Epithelial cell of esophagus (primary cell): Measurements from ENCODE around the gene SPDYE5.
A peak's percentile ranks its signal among the peaks of the same experiment; 100 is the strongest.
"Not testable (repeated sequence)": the region's sequence is repeated elsewhere in the genome, so short reads cannot be mapped to it uniquely, and the experiment has no call there.

ENCODE experiments used
- DNase-seq: peaks from one replicate; pipeline ENCODE4 v3.0.0; 2010; ENCODE audit warnings: low read depth
- H3K4me3 ChIP-seq: 2 replicates; pipeline ENCODE4 v1.5.1; 2011; ENCODE audit warnings: mild to moderate bottlenecking, low read length, control low read depth
- TF ChIP-seq, protein P1 (sequence below): IDR thresholded peaks from 2 replicates; pipeline ENCODE4 v1.5.1; 2011; ENCODE audit warnings: low read depth, mild to moderate bottlenecking, low read length, control low read depth, inconsistent platforms; ENCODE audit not compliant: insufficient read depth; ENCODE audit errors: missing control alignments

SPDYE5 gene, protein sequence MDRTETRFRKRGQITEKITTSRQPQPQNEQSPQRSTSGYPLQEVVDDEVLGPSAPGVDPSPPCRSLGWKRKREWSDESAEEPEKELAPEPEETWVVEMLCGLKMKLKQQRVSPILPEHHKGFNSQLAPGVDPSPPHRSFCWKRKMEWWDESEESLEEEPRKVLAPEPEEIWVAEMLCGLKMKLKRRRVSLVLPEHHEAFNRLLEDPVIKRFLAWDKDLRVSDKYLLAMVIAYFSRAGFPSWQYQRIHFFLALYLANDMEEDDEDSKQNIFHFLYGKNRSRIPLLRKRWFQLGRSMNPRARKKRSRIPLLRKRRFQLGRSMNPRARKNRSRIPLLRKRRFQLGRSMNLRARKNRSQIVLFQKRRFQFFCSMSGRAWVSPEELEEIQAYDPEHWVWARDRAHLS

DNA sequence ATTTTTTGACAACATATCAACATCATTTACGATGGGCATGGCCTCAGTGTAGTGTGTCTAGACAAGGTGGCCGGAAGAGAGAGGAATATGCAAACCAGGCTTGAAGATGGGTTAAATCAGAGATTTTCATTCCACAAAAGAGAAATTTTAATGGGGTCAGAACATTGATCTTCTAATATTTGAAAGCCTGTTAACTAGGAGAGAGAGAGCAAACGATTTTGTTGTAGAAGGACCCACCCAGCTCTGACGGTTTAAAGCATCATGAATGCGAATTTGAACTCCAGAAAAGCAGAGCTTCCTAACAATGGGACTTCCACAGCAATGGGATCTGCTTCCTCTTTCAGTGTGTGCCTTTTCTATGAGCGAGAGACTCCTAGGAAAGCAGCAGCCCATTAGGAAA is at the start of gene SPDYE5:
Gene SPDYE5, plus strand, starts transcription at position 301 of the 400 bp plus-strand sequence. CDS start 1,728 bp downstream, outside the sequence.
- not testable (repeated sequence) for DNase-seq, H3K4me3 ChIP-seq

DNA sequence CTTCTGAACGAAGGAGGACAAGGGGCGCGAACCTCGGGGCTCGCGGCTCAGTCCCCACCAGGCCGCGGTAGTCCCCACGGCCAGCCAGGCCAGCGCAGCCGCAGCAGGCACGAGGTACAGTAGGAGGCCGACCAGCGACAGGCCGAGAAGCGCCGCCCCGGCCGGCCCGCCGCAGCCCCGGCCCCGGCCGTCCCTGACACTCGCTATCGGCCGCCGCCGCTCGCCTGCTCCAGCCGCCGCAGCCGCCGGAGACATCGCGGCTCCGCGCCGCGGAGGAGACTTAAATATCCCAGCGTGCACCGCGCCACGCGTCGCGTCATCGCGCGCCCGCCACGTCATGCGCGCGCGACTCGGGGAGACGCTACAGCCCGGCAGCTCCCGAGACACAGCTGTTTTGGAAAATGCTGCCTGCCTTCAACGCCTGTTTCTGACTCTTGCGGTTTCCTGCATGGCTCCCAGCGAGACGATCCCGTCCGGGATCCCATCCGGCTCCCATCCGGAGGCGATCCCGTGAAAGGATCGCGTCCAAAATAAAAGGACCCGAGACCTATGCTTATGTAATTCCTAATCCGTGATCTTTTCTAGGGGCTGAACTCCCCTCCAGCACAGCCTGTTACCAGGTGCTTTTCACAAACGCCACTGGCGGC is 49.5 kb upstream of the SPDYE5 start:
- peak; percentile 16 for DNase-seq
- H3K4me3 ChIP-seq: peak overlapping the region; percentile 54

DNA sequence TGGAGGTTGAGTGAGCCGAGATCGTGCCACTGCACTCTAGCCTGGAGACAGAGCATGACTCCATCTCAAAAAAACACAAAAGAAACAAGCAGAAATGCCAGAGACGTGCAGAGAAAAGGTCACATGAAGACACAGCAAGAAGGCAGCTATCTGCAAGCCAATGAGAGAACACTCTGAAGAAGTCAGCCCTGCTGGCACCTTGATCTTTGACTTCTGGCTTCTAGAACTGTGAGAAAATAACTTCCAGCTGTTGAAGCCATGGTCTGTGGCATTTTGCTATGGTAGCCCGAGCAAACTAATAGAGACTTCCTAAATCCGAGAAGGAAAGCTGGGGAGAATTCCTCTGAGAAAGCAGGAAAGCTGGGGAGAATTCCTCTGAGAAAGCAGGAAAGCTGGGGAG is 42.2 kb upstream of the SPDYE5 start:
- H3K4me3 ChIP-seq, DNase-seq: not testable (repeated sequence)

DNA sequence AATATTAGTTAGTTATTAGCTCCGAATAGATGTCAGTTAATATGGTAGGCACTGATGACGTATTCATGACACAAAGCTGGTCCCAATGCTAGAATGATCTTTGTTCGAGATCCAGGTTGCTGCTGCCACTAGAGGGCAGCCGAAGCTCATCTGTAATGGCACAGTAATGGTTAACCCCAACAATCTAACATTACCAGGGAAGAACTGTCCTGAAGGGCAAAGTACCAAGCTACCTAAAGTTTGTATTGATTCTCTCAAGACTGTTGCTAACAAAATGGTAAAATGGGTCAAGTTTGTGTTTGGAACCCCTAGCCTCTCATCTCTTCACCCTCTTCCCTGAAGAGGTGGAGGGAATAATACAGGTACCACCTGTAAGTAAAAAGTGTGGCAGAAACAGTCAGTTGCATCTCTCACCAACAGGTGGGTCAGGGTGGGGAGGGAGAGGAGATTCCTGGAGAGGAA is 39.6 kb upstream of the SPDYE5 start:
- not testable (repeated sequence) for H3K4me3 ChIP-seq, DNase-seq
- TF ChIP-seq, protein P1, sequence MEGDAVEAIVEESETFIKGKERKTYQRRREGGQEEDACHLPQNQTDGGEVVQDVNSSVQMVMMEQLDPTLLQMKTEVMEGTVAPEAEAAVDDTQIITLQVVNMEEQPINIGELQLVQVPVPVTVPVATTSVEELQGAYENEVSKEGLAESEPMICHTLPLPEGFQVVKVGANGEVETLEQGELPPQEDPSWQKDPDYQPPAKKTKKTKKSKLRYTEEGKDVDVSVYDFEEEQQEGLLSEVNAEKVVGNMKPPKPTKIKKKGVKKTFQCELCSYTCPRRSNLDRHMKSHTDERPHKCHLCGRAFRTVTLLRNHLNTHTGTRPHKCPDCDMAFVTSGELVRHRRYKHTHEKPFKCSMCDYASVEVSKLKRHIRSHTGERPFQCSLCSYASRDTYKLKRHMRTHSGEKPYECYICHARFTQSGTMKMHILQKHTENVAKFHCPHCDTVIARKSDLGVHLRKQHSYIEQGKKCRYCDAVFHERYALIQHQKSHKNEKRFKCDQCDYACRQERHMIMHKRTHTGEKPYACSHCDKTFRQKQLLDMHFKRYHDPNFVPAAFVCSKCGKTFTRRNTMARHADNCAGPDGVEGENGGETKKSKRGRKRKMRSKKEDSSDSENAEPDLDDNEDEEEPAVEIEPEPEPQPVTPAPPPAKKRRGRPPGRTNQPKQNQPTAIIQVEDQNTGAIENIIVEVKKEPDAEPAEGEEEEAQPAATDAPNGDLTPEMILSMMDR: peak; percentile 41

DNA sequence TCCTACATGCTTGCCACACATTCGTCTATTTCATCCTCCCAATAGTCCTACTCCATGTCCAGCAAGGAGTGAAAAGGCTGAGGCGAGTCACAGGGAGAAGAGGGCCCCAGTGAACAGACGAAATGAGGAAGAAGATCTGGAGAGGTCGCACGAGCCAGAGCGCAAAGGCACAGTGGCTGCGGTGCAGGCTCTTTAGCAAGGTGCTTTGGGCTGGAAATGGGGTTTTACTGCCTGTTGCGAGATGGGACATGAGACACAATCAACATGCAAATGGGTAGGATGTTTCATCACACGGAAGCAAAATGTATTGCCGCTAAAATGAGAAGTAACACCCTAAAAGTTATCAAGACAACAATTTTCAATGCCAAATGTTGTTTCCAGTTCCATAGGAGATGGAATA is 35.7 kb upstream of the SPDYE5 start:
- not testable (repeated sequence) for H3K4me3 ChIP-seq, DNase-seq

DNA sequence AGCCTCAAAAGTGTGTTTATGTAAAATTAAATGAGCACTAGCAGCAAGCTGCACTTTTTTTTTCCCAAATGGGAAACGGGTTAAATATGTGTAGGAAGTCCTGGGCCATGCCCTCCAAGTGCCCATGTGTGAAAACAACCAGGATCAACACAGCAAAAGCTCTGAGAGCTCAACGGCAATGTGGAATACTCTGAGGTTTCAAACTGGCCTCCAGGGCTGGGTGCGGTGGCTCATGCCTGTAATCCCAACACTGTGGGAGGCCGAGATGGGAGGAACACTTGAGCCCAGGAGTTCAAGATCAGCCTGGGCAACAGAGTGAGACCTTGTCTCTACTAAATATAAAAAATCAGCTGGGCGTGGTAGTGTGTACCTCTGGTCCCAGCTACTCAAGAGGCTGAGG is 34.1 kb upstream of the SPDYE5 start:
- not testable (repeated sequence) for H3K4me3 ChIP-seq, DNase-seq

DNA sequence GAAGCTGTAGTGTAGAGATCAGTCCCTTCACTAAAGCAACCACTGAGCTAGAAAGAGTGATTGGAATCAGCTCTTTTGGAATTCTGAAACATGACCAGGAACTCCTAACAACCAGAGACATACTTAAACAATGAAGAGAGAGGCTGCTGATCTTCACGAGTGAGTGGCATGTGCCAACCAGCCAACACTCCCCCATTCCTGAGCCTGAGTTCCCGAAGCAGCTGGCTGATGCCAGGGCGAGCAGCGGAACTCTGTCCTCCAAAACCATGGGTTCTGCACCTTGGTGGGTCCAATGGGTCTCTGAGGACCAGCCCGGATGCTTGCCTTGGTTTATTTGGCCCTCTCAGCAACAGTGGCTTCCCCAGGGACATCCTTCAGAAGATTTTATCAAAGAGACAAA is 31.6 kb upstream of the SPDYE5 start:
- not testable (repeated sequence) for DNase-seq, H3K4me3 ChIP-seq

DNA sequence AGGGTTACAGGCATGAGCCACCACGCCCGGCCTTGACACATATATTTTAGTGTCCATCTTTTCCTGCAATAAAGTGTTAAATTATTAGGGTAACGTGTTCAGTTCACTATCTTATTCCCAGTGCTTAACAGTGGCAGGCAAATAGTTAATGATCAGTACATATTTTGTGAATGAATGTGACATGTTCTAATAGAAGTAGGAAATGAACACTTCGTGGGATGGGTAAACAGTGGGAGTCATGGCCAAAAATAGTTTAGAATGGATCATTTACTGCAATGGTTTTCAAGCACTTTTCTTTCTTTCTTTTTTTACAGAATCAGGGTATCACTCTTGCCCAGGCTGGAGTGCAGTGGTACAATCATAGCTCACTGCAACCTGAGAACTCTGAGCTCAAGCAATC is 22.0 kb upstream of the SPDYE5 start:
- H3K4me3 ChIP-seq, DNase-seq: not testable (repeated sequence)

DNA sequence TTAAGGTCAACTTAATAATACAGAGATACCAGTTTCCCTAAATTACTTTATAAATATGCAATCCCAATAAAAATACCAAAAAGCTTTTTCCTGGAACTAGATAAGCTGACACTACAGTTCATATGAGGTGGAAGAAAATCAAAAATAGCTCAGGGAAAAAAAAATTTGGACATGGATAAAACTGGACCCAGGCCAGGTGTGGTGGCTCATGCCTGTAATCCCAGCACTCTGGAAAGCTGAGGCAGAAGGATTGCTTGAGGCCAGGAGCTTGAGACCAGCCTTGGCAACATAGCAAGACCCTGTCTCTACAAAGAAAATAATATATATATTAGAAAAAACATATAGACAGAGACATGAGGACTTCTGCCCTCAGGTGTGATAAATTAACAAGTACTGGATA is 14.7 kb upstream of the SPDYE5 start:
- not testable (repeated sequence) for H3K4me3 ChIP-seq, DNase-seq

DNA sequence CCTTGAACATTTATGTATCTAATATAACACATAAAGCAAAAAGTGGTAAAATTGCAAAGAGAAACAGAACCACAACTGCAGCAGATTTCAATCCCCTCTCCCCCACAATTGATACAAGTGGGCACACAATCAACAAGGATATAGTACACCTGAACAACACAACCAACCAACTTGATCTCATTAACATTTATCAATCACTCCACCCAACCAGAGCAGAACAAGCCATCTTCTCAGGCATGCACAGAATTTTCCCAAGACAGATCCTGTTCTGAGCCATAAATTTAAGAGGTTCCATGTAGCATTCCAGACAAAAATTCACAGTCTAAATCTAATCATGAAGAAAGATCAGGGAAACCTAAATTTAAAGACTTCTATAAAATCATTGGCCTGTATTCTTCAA is 11.8 kb upstream of the SPDYE5 start:
- not testable (repeated sequence) for H3K4me3 ChIP-seq, DNase-seq

DNA sequence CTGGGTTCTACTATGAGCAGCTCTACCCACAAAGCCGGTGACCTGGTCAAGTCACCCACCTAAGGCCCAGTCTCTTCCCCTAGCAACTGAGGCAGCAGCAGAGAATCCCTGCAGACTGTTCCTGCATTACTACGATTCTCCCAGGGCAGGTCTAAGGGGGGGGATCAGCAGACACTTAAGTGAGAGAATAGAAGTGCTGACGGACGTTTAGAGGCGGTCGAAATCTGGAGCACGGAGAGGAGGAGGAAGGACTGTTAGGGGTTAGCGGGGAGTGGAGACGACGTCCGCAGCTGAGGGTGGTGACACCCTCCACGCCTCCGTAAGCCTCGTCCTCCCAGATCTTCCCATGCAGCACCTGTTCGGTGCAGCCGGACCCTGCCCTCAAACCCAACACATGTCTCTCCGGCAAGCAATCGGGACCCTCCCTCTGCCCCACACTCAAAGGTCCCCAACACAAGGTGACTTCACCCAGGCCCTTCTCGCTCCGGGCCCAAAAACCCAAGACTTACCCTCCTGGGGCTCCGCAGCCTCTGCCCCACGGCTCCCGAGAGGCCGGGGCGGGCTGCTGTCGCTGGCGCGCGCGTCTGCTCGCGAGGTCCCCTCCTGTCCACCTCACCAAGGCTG is 6.7 kb upstream of the SPDYE5 start:
- not testable (repeated sequence) for DNase-seq
- H3K4me3 ChIP-seq: peak overlapping the region; percentile 62

DNA sequence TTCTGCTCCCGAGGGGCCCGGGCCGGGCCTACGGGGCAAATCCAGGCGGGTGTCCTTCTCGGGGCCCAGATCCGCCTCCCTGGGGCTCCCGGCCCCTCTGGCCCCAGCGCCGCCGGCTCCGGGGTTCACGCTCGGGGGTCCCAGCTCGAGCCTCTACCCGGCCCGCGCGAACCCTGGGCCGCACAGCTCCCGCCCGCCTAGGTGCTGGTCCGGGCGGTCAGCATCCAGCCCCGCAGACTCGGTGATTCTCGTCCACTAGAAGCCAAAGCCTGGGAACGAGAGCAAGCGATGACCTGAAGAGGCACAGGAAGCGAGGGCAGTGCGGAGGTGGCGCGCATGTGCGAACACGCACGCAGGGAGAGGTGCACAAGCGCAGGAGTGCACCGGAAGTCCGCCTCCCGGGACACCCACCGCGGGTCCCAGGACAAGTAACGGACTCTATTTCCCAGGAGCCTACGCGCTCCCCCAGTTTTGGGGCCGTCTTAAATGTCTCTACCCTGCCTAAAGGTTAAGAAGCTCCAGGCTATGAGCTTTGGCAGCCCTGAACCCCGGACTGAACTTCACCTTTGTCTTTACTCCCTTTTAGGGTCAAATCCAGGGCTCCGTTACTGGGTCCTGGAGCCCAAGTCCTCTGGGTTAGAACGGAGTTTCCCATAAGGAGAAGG is 6.0 kb upstream of the SPDYE5 start, which contains the start of gene POM121C:
Gene POM121C, minus strand, starts transcription at position 321 of the 665 bp plus-strand sequence. CDS start 44,803 bp downstream, outside the sequence.
- DNase-seq: peak; percentile 87
- H3K4me3 ChIP-seq: peak within 1 kb of the TSS; percentile 62

DNA sequence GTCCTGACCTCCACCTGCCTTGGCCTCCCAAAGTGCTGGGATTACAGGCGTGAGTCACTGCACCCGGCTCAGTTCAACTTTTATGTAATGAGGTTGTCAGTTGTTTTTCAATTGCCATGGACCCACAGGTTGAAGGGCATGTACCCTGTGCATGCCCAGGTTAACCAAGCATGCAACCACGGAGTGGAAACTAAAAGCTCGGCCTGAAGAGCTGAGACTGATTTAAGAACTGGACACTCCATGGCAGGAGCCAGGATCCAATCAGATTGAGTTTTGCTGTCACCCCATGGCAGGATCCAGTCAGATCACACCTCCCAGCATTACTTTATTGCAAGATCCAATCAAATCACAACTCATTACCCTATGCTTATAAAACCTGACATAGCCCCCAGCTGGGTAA is 16.9 kb downstream of the SPDYE5 start:
- H3K4me3 ChIP-seq, DNase-seq: not testable (repeated sequence)

DNA sequence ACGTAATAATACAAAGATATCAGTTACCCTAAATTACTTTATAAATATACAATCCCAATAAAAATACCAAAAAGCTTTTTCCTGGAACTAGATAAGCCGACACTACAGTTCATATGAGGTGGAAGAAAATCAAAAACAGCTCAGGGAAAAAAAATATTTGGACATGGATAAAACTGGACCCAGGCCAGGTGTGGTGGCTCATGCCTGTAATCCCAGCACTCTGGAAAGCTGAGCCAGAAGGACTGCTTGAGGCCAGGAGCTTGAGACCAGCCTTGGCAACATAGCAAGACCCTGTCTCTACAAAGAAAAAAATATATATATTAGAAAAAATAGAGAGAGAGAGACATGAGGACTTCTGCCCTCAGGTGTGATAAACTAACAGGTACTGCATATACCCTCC is 26.7 kb downstream of the SPDYE5 start:
- DNase-seq, H3K4me3 ChIP-seq: not testable (repeated sequence)

DNA sequence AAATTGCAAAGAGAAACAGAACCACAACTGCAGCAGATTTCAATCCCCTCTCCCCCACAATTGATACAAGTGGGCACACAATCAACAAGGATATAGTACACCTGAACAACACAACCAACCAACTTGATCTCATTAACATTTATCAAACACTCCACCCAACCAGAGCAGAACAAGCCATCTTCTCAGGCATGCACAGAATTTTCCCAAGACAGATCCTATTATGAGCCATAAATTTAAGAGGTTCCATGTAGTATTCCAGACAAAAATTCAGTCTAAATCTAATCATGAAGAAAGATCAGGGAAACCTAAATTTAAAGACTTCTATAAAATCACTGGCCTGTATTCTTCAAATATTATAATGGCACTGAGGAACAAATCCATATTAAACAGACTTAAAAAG is 29.6 kb downstream of the SPDYE5 start:
- DNase-seq: not testable (repeated sequence)

DNA sequence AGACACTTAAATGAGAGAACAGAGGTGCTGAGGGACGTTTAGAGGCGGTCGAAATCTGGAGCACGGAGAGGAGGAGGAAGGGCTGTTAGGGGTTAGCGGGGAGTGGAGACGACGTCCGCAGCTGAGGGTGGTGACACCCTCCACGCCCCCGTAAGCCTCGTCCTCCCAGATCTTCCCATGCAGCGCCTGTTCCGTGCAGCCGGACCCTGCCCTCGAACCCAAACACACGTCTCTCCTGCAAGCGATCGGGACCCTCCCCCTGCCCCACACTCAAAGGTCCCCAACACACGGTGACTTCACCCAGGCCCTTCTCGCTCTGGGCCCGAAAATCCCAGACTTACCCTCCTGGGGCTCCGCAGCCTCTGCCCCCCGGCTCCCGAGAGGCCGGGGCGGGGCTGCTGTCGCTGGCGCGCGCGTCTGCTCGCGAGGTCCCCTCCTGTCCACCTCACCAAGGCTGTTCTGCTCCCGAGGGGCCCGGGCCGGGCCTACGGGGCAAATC is 35.2 kb downstream of the SPDYE5 start:
- peak overlapping the region; percentile 81 for H3K4me3 ChIP-seq
- DNase-seq: peak; percentile 7

More for the DNA sequence above, 29.6 kb downstream of the SPDYE5 start:
- H3K4me3 ChIP-seq: not testable (repeated sequence)
